Measurements from ENCODE around the gene TRPC4AP. TPM values are rescaled to one million over a fixed set of nuclear protein-coding genes. Genes with fewer than 3 reads are reported as not detected.

Gene TRPC4AP
- total RNA-seq, 1 experiment from 2014 or later: 48.6 TPM

- no peak for ATAC-seq
- Histone ChIP-seq H3K36me3 (ENCODE audit: control insufficient read depth in 1 of 2, insufficient read depth in 2 of 2, low read length in 2 of 2) (peaks cover 40 to 42% of the 10 kb centered on the region in 2 experiments; a peak in 3 of 4 replicates), H2AFZ (ENCODE audit: low read depth, low read length, poor library complexity, severe bottlenecking) (no peak overlapping the region), H3K4me3 (replicated peaks in 1 of 2; ENCODE audit: low read depth in 1 of 2, low read length in 2 of 2) (no peak overlapping the region), H3K79me2 (ENCODE audit: insufficient read depth, low read length) (no peaks in the 10 kb centered on the region), H3K9me3 (ENCODE audit: control insufficient read depth in 1 of 2, insufficient read depth in 1 of 2, low read depth in 1 of 2, low read length in 2 of 2) (no peaks in the 10 kb centered on the region), H3K27ac (ENCODE audit: low read depth, low read length) (no peak overlapping the region), H3K27me3 (ENCODE audit: insufficient read depth, low read length) (no peaks in the 10 kb centered on the region), H3K4me2 (ENCODE audit: low read length) (no peak overlapping the region), H4K20me1 (ENCODE audit: insufficient read depth) (no peaks in the 10 kb centered on the region), H3K9me2 (ENCODE audit: insufficient read depth) (no peaks in the 10 kb centered on the region), H3K9ac (ENCODE audit: low read length) (no peak overlapping the region), H3K4me1 (ENCODE audit: control insufficient read depth in 1 of 2, insufficient read depth in 2 of 2, low read length in 2 of 2) (no peaks in the 10 kb centered on the region)
- RAD21 ChIA-PET (ENCODE audit: low non-redundant PET in 1 of 2, low total read pairs in 2 of 2, uncharacterized antibody in 2 of 2, unreplicated experiment in 2 of 2): no interaction called here
- CTCF ChIA-PET: no interaction called here
- intact Hi-C loops (cut with micrococcal nuclease): no loop called here
- no TSS peak for BruUV-seq (replicated peaks)
- POLR2A ChIA-PET: no interaction called here
- no peak for TF ChIP-seq ELF1 (IDR thresholded peaks at IDR 0.05; ENCODE audit: borderline replicate concordance, low read depth)
- TF ChIP-seq ZBTB33 (IDR thresholded peaks at IDR 0.05; ENCODE audit: extremely low read depth, insufficient replicate concordance, low read length): no peak
- TF ChIP-seq YY1 (IDR thresholded peaks at IDR 0.05; ENCODE audit: extremely low read depth, insufficient replicate concordance, low read depth, low read length): no peak
- TF ChIP-seq CBX3 (IDR thresholded peaks at IDR 0.05; ENCODE audit: low read depth): no peak
- no peak for TF ChIP-seq FOSL1 (IDR thresholded peaks at IDR 0.05; ENCODE audit: low read depth)
- no peak for TF ChIP-seq CTCF (IDR thresholded peaks at IDR 0.05 in 2 of 3, conservative IDR thresholded peaks at IDR 0.05 in 1 of 3; ENCODE audit: borderline replicate concordance in 1 of 3, insufficient read depth in 1 of 3, low read depth in 2 of 3, low read length in 2 of 3)
- TF ChIP-seq EZH2phosphoT487 (IDR thresholded peaks at IDR 0.05; ENCODE audit: borderline replicate concordance): no peak
- no peak for TF ChIP-seq POLR2AphosphoS5 (IDR thresholded peaks at IDR 0.05; ENCODE audit: low read depth, low read length)
- no peak for TF ChIP-seq ZNF274 (IDR thresholded peaks at IDR 0.05; ENCODE audit: low read depth, low read length)
- TF ChIP-seq REST (IDR thresholded peaks at IDR 0.05; ENCODE audit: low read depth): no peak
- no peak for TF ChIP-seq ATF3 (IDR thresholded peaks at IDR 0.05)
- TF ChIP-seq RAD21 (IDR thresholded peaks at IDR 0.05; ENCODE audit: low read depth): no peak
- no peak for TF ChIP-seq SIN3A (IDR thresholded peaks at IDR 0.05; ENCODE audit: low read depth)
- TF ChIP-seq EGR1 (IDR thresholded peaks at IDR 0.05; ENCODE audit: low read depth): no peak
- no peak for TF ChIP-seq MAX (IDR thresholded peaks at IDR 0.05)
- TF ChIP-seq JUND (IDR thresholded peaks at IDR 0.05): no peak
- no peak for TF ChIP-seq TCF7L2 (IDR thresholded peaks at IDR 0.05; ENCODE audit: borderline replicate concordance, extremely low read depth, insufficient read depth, insufficient read length)
- no peak for TF ChIP-seq SP1 (IDR thresholded peaks at IDR 0.05; ENCODE audit: low read depth)
- no peak for TF ChIP-seq ZFX (IDR thresholded peaks at IDR 0.05)
- no peak for TF ChIP-seq CEBPB (IDR thresholded peaks at IDR 0.05; ENCODE audit: low read depth)
- no peak for DNase-seq (ENCODE audit: low read depth, low spot score)
Observed at GRCh38 chr20:35012227-35013069, 80.2 kb downstream of the TRPC4AP start.
